GM12878 (cell line): ENCODE data around the gene PLXNB2. TPM values are rescaled to one million over a fixed set of nuclear protein-coding genes. Genes with fewer than 3 reads are reported as not detected.

Source experiments
- ATAC-seq: fragments of 200-7000 bp; cut with Tn5 transposase; 3 replicates; pipeline ENCODE4 v1.9.1; 2020; ENCODE audit warnings: mild to moderate bottlenecking, moderate library complexity
- BruUV-seq: library from RNA; stranded (reverse); fragments of 400-500 nt; replicated peaks from 2 replicates; lab custom pipeline; 2021; lab: Mats Ljungman, UMichigan
- CTCF ChIA-PET: fragments of 300-600 bp; sonication (Branson Sonifier 250); formaldehyde crosslinking; extraction: SDS; loops from one replicate; lab custom pipeline; 2021; ENCODE audit warnings: inconsistent platforms; lab: Yijun Ruan, JAX
- POLR2A ChIA-PET: fragments of 350-600 bp; formaldehyde crosslinking; extraction: SDS; loops from one replicate; lab custom pipeline; 2021; ENCODE audit warnings: inconsistent platforms; lab: Charles Lee
- RAD21 ChIA-PET: fragments of 300-600 bp; sonication (Branson Sonifier 250); formaldehyde crosslinking; loops from one replicate; lab custom pipeline; 2023; ENCODE audit warnings: antibody characterized with exemption; ENCODE audit not compliant: unreplicated experiment; lab: Charles Lee
- SMC1A ChIA-PET: fragments of 300-600 bp; sonication (Branson Sonifier 250); formaldehyde crosslinking; loops from one replicate; lab custom pipeline; 2023; ENCODE audit not compliant: unreplicated experiment, uncharacterized antibody; lab: Charles Lee
- DNase-seq: peaks from one replicate; pipeline ENCODE4 v3.0.0-alpha.2; 2011; ENCODE audit warnings: low read depth, low spot score
- FAIRE-seq: peaks from 3 replicates; lab custom pipeline; 2011; peaks lifted over from hg19 to GRCh38; lab: Jason Lieb, UNC
- H2AFZ ChIP-seq: 2 replicates; pipeline ENCODE4 v1.6.0; 2011; ENCODE audit warnings: low read depth, low read length, control low read depth; ENCODE audit not compliant: control insufficient read depth
- H3K27ac ChIP-seq: 2 replicates; pipeline ENCODE4 v1.5.1; 2011; ENCODE audit warnings: control low read depth; ENCODE audit not compliant: control insufficient read depth, insufficient read depth
- H3K27me3 ChIP-seq, 2 experiments: replicated peaks in 1 of 2; 2 replicates each; pipeline versions ENCODE4 v1.6.0 to v1.6.1; 2011; ENCODE audit warnings: low read length in 1 of 2; ENCODE audit not compliant: control insufficient read depth in 2 of 2, insufficient read depth in 2 of 2
- H3K36me3 ChIP-seq, 2 experiments: 2 replicates each; pipeline ENCODE4 v1.5.1; 2011; ENCODE audit warnings: low read length in 1 of 2; ENCODE audit not compliant: control insufficient read depth in 2 of 2, insufficient read depth in 2 of 2
- H3K4me1 ChIP-seq: 2 replicates; pipeline ENCODE4 v1.6.1; 2011; ENCODE audit warnings: mild to moderate bottlenecking, low read length, moderate library complexity, mixed read lengths; ENCODE audit not compliant: control insufficient read depth, insufficient read depth
- H3K4me2 ChIP-seq: 2 replicates; pipeline ENCODE4 v1.6.0; 2011; ENCODE audit warnings: control low read depth; ENCODE audit not compliant: control insufficient read depth, insufficient read depth
- H3K4me3 ChIP-seq: fragments of 200-600 bp; sonication (generic); 2 replicates; pipeline ENCODE4 v1.5.1; 2016
- H3K79me2 ChIP-seq: 2 replicates; pipeline ENCODE4 v1.6.0; 2011; ENCODE audit warnings: low read length; ENCODE audit not compliant: control insufficient read depth, insufficient read depth
- H3K9ac ChIP-seq: 2 replicates; pipeline ENCODE4 v1.8.0; 2011; ENCODE audit warnings: low read length, control low read depth, mixed read lengths; ENCODE audit not compliant: control insufficient read depth, insufficient read depth
- H3K9me3 ChIP-seq: replicated peaks from 3 replicates; pipeline ENCODE4 v1.5.1; 2011; ENCODE audit warnings: mild to moderate bottlenecking, low read length; ENCODE audit not compliant: control insufficient read depth, insufficient read depth
- H4K20me1 ChIP-seq: 2 replicates; pipeline ENCODE4 v1.6.0; 2011; ENCODE audit not compliant: control insufficient read depth, insufficient read depth
- ATF7 ChIP-seq: fragments of 450-650 bp; IDR thresholded peaks from 2 replicates; pipeline ENCODE4 v1.6.1; 2016; ENCODE audit warnings: low read depth, mild to moderate bottlenecking
- EZH2 ChIP-seq: IDR thresholded peaks from 2 replicates; pipeline ENCODE4 v1.6.1; 2012; ENCODE audit warnings: low read depth, mild to moderate bottlenecking, control low read depth, inconsistent platforms, low read length, borderline replicate concordance; ENCODE audit not compliant: control insufficient read depth
- HDAC6 ChIP-seq: fragments of 200-600 bp; sonication (generic); IDR thresholded peaks from one replicate; pipeline ENCODE4 v1.8.0; 2017; ENCODE audit warnings: antibody characterized with exemption; ENCODE audit not compliant: unreplicated experiment
- RCOR1 ChIP-seq: conservative IDR thresholded peaks from 2 replicates; pipeline ENCODE4 v1.6.1; 2012; ENCODE audit warnings: low read depth, low read length, improper control_type of control experiment
- SRF ChIP-seq, 2 experiments: IDR thresholded peaks; 2 replicates each; pipeline ENCODE4 v1.6.1; 2011; ENCODE audit warnings: low read depth in 2 of 2, low read length in 2 of 2, mild to moderate bottlenecking in 1 of 2, moderate library complexity in 1 of 2
- ZNF622 ChIP-seq: fragments of 450-650 bp; IDR thresholded peaks from 2 replicates; pipeline ENCODE4 v1.6.1; 2017; ENCODE audit warnings: mild to moderate bottlenecking, inconsistent platforms
- WGBS: methylation state at CpG from one replicate; pipeline ENCODE4 v1.1.6; 2016; ENCODE audit warnings: low lambda C conversion rate; ENCODE audit not compliant: insufficient replicate concordance, insufficient coverage; ENCODE audit errors: missing lambda C conversion rate; 5-methylcytosine and 5-hydroxymethylcytosine counted together
- in situ Hi-C: fragments of 300-500 bp; cut with MboI; formaldehyde crosslinking; loops from 9 replicates; pipeline ENCODE4 v1.14.3; 2018; ENCODE audit warnings: mixed read lengths
- intact Hi-C: fragments of 100-400 bp; cut with micrococcal nuclease; formaldehyde crosslinking; loops from one replicate; pipeline ENCODE4 v1.14.2; 2022; ENCODE audit not compliant: unreplicated experiment
- polyA plus RNA-seq, 11 experiments: library from polyadenylated mRNA; depleted of rRNA in 4 of 11; unstranded in 6 of 11; stranded (reverse) in 5 of 11; fragments of >200 nt; fragmentation: Nextera tagmentation in 4 of 11; fragmentation: Illumina TruSeq in 1 of 11; extraction: Ambion mirVana in 4 of 11; extraction: Trizol in 1 of 11; gene quantifications; 1 replicate in 1 of 11; 2 replicates in 10 of 11; pipeline versions ENCODE4 v1.2.1 to v1.2.3, GENCODE V29; 2011 to 2016; ENCODE audit warnings: inconsistent platforms in 2 of 11, missing spikeins in 2 of 11, low read depth in 1 of 11
- total RNA-seq, 4 experiments: library from RNA; depleted of rRNA in 3 of 4; stranded (reverse); fragments of >200 nt in 3 of 4; fragmentation: Illumina TruSeq in 1 of 4; extraction: Trizol in 1 of 4; gene quantifications; 2 replicates each; pipeline versions ENCODE4 v1.2.1 to v1.2.3, GENCODE V29; 2013 to 2021
- TF ChIP-seq, protein P1 (sequence below): IDR thresholded peaks from 2 replicates; pipeline ENCODE4 v1.6.1; 2011; ENCODE audit warnings: mild to moderate bottlenecking, low read depth, low read length, moderate library complexity; ENCODE audit not compliant: insufficient replicate concordance

Gene PLXNB2
- total and polyA plus RNA-seq, 10 of the 15 experiments (the other 5 are each of a cell fraction or from before 2014, with no cell fraction given), result 0.68 to 134 (median 41.9) TPM

DNA sequence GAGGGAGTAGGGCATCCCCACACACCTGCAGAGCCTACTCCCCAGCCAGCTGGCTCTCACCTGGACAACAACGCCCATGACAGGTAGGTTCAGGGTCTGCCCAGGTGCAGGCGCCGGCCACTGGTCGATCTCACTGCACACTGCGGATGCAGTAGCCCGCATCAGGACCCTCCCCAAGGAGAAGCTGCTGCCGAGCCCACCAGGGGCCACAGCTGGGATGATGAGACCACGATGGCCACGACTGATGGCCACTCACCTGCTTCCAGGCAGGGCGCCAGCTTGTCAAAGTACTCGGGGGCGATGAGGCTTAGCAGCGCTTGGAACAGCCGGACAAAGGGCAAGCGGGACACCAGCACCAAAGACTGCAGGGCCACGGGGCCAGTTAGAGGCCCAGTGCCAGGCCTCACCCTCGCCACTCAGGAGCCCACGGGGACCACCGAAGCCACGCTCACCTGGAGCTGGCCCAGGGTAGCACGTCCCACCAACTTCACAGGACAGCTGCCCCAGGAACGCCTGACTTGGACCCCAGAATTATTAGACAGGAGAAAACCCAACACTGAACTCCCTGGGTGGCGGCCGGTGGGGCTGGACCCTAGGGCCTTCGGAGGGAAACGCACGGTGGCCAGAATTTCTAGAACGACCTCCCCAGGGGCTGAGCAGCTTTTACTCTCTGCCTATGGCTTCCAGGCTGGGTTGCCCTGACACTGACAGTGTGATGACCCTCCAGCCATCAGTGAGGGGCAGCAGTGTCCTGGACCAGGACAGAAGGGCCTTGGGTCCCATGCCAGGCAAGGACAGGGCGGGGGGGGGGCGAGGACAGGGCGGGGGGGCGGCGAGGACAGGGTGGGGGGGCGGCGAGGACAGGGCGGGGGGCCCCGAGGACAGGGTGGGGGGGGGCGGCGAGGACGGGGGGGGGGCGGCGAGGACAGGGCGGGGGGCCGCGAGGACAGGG is 8.9 kb upstream of the PLXNB2 start:
- ATAC-seq, result no peak
- CTCF ChIA-PET, result interaction anchor here (1.0 to 1.3 kb wide), 3 partner anchors 13 to 44 kb away, joined by 3 to 5 read pairs (median 4); no protein-coding TSS in a partner anchor
- H3K27ac ChIP-seq, result no peak overlapping the region
- in situ Hi-C loops, result no loop called here
- no TSS peak for BruUV-seq
- H3K4me3 ChIP-seq, result no peak overlapping the region
- H3K27me3 ChIP-seq, result no peaks in the 10 kb centered on the region
- FAIRE-seq, result no peak
- H3K9me3 ChIP-seq, result no peaks in the 10 kb centered on the region
- TF ChIP-seq RCOR1, result no peak
- no peak for TF ChIP-seq EZH2
- TF ChIP-seq ATF7, result no peak
- TF ChIP-seq ZNF622, result no peak
- no peak for TF ChIP-seq HDAC6
- TF ChIP-seq, protein P1, sequence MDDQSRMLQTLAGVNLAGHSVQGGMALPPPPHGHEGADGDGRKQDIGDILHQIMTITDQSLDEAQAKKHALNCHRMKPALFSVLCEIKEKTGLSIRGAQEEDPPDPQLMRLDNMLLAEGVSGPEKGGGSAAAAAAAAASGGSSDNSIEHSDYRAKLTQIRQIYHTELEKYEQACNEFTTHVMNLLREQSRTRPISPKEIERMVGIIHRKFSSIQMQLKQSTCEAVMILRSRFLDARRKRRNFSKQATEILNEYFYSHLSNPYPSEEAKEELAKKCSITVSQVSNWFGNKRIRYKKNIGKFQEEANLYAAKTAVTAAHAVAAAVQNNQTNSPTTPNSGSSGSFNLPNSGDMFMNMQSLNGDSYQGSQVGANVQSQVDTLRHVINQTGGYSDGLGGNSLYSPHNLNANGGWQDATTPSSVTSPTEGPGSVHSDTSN, result no peak
- no peak for TF ChIP-seq SRF (IDR thresholded peaks at IDR 0.05; ENCODE audit: low read depth in 2 of 2, low read length in 2 of 2)
- no peak overlapping the region for H3K9ac ChIP-seq
- H3K4me2 ChIP-seq, result no peak overlapping the region
- POLR2A ChIA-PET, result interaction anchor here (1.2 to 1.9 kb wide), 3 partner anchors 9 to 22 kb away, joined by 3 to 4 read pairs (median 3); no protein-coding TSS in a partner anchor
- SMC1A ChIA-PET, result interaction anchor here (1.2 to 2.8 kb wide), 2 partner anchors 8 to 25 kb away, joined by 3 to 9 read pairs; no protein-coding TSS in a partner anchor
- no peaks in the 10 kb centered on the region for H3K36me3 ChIP-seq
- intact Hi-C loops, result no loop called here
- 91% methylated on average over 28 of the region's 45 CpGs for WGBS
- H3K79me2 ChIP-seq, result peaks cover 13% of the 10 kb centered on the region
- H3K4me1 ChIP-seq, result peaks cover 13% of the 10 kb centered on the region
- no peak overlapping the region for H2AFZ ChIP-seq
- no peaks in the 10 kb centered on the region for H4K20me1 ChIP-seq
- DNase-seq, result no peak
- RAD21 ChIA-PET, result interaction anchor here (2.5 kb wide), 1 partner anchor 11 kb away, joined by 13 read pairs; no protein-coding TSS in a partner anchor
